Measurements from ENCODE around the gene TMEM208. TPM values are rescaled to one million over a fixed set of nuclear protein-coding genes. Genes with fewer than 3 reads are reported as not detected.

Gene TMEM208
- total and polyA plus RNA-seq, 12 donors: 7.6 to 92.0 (median 13.0) TPM

DNA sequence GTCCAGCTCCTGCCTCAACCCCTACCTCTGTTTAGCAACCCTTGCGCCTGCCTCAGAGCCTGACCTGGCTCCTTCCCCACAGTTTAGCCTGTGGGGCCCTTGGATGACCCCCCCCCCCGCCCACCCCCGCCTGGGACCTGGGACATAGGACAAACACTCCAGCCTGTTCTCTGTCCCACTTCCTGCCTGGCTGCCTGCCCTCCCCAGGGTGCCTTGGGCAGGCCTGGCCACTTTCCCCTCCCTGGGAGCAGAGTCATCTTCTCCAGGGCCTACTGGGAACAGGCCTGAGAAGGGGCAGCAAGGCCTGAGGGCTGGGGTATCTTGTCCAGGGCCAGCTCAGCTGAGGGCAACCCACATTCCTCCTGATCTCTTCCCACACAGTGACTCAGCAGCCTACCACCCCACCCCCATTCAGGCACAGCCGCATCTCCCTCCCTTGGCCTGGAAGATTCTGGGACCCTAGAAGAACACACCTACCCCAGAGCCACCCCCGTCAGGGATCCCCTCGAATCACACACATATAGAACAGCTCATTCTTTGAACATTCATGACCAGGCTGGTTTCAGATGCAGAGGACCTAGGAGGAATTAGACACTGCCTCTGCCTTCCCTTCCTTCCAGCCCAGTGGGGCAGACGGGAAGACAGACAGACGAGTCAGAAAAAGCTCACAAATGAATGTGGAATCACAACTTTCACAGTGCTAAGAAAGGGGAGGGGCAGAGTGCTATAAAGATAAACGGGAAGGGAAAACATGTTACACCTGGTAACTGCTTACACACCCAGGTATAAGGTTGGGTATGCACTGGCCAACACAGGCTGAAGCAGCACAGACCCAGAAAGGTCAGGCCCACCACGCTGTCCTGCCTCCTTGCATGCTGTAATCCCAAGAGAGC is 14.3 kb downstream of the TMEM208 start:
- TF ChIP-seq, protein P1, sequence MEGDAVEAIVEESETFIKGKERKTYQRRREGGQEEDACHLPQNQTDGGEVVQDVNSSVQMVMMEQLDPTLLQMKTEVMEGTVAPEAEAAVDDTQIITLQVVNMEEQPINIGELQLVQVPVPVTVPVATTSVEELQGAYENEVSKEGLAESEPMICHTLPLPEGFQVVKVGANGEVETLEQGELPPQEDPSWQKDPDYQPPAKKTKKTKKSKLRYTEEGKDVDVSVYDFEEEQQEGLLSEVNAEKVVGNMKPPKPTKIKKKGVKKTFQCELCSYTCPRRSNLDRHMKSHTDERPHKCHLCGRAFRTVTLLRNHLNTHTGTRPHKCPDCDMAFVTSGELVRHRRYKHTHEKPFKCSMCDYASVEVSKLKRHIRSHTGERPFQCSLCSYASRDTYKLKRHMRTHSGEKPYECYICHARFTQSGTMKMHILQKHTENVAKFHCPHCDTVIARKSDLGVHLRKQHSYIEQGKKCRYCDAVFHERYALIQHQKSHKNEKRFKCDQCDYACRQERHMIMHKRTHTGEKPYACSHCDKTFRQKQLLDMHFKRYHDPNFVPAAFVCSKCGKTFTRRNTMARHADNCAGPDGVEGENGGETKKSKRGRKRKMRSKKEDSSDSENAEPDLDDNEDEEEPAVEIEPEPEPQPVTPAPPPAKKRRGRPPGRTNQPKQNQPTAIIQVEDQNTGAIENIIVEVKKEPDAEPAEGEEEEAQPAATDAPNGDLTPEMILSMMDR (IDR thresholded peaks at IDR 0.05): no peak
- Histone ChIP-seq H3K9me3 (no peaks in the 10 kb centered on the region), H3K4me3 (peak overlapping the region in 1 of 10 donors; percentile 16), H3K27me3 (no peaks in the 10 kb centered on the region), H3K27ac (peak overlapping the region; percentile 79 to 99 (median 96)), H3K36me3 (peaks cover 0 to 48% (median 31%) of the 10 kb centered on the region in 9 donors), H3K4me1 (peaks cover 40 to 69% (median 62%) of the 10 kb centered on the region in 9 donors)
- ATAC-seq: peak; percentile 16 to 65 (median 41)
- intact Hi-C loops (cut with DNase I): no loop called here
- peak; percentile 70 to 82 for DNase-seq
- 42 to 51% methylated on average over 10 of the region's 10 CpGs for WGBS, 2 donors

DNA sequence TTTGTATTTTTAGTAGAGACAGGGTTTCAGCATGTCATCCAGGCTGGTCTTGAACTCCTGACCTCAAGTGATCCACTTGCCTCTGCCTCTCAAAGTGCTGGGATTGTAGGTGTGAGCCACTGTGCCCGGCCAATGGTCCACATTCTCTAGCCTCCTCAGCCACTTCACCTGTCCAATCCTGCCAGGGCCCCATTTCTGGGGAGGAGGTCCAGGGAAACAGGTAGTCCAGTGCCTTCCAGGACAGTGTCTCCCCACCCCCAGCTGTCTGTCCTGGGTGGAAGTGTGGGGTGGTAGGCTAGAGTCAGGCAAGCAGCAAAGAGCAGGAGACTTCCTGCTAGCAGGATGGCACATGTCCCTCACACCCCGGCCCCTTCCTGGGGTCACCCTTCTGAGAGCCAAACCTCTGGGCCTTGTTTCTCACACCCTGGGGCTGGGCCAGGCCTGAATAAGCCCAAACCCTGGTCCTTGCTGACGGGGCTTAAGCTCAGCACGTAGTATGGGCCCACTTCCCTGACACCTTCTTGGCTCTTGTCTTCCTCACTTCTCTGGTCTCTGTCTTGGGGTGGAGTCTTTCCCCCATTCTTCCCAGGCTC is 15.3 kb downstream of the TMEM208 start:
- TF ChIP-seq, protein P1 (IDR thresholded peaks at IDR 0.05): no peak
- ATAC-seq (no peak), DNase-seq (no peak)
- intact Hi-C loops (cut with DNase I): no loop called here
- Histone ChIP-seq H3K4me1 (peaks cover 40 to 69% (median 62%) of the 10 kb centered on the region in 9 donors), H3K9me3 (no peaks in the 10 kb centered on the region), H3K4me3 (no peak overlapping the region), H3K27me3 (no peaks in the 10 kb centered on the region), H3K27ac (peak overlapping the region; percentile 79 to 99 (median 96)), H3K36me3 (peaks cover 0 to 38% (median 22%) of the 10 kb centered on the region in 9 donors)
- WGBS, 2 donors: 53 to 70% methylated on average over 4 of the region's 4 CpGs

DNA sequence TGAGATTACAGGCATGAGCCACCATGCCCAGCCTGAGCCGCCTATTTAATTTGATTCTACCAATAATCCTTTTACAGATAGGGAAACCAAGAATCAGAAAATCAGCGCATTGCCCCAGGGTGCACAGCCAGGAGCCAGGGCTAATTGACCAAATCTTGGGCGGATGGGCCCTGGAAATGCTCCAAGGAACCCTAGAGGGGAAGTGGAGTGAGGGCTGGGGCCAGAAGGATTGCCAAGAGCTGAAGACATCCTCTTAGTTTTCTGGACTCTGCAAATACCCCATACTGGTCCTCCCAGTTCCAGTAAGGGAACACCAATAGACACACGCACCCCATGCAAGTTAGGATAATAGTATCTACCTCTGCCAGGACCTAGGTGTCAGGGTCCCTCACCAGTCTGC is 16.6 kb downstream of the TMEM208 start:
- ATAC-seq: no peak
- WGBS, 2 donors: 68 to 74% methylated on average over 4 of the region's 4 CpGs
- peaks cover 0 to 26% (median 11%) of the 10 kb centered on the region in 9 donors for H3K36me3 ChIP-seq
- no peaks in the 10 kb centered on the region for H3K9me3 ChIP-seq
- TF ChIP-seq, protein P1 (IDR thresholded peaks at IDR 0.05): no peak
- peak overlapping the region in 2 of 10 donors; percentile 12 to 85 for H3K4me3 ChIP-seq
- DNase-seq: no peak
- H3K4me1 ChIP-seq: peaks cover 40 to 79% (median 72%) of the 10 kb centered on the region in 9 donors
- H3K27me3 ChIP-seq: peaks cover 0 to 7% (median 0%) of the 10 kb centered on the region in 7 donors
- peak overlapping the region in 9 of 10 donors; percentile 93 to 99 (median 96) for H3K27ac ChIP-seq
- intact Hi-C loops (cut with DNase I): no loop called here
